GM18520 (cell line): ENCODE data around the gene ATXN2.
A peak's percentile ranks its signal among the peaks of the same experiment; 100 is the strongest.

Source experiments
- ATAC-seq: cut with Tn5 transposase; IDR thresholded peaks from one replicate; pipeline ENCODE4 v1.9.1; 2021; ENCODE audit not compliant: unreplicated experiment

Gene ATXN2

DNA sequence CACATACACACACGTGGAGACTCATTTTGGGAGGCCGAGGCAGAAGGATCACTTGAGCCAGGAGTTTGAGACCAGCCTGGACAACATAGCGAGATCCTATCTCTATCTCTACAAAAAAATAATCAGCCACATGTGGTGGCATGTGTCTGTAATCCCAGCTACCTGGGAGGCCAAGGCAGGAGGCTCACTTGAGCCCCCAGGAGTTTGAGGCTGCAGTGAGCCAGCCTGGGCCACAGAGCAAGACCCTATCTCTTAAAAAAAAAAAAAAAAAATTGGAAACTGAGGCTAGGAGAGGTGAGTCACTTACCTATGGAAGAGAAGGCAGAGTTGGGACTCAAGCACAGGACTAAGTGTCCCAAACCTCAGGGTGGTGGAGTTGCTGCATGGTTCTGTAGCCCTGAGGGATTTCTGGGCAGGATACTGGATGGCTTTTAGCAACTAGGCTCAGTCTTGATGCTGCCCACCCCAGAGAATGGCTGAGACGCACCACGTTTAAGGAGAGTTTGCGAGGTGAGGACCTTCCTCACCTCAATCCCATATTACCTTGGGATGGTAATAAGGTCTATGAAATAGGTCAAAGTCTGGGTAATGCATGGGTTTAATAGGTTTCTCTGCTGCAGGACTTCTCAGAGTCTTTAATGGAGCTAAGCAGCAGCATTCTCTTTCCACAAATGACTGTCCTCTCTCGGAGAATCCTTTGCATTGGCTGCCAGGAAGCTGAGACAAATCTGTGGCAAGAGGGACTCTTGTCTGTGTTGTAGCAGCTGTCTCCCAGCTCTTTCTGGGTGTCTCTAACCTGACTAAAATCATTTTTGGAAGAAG, 157.8 kb downstream of the ATXN2 start:
- ATAC-seq = no peak

GRCh38 chr12:111440631-111441030, 158.5 kb downstream of the ATXN2 start:
- no peak for ATAC-seq

- no peak for ATAC-seq
Measured at GRCh38 chr12:111440152-111440551, 159.0 kb downstream of the ATXN2 start.

DNA sequence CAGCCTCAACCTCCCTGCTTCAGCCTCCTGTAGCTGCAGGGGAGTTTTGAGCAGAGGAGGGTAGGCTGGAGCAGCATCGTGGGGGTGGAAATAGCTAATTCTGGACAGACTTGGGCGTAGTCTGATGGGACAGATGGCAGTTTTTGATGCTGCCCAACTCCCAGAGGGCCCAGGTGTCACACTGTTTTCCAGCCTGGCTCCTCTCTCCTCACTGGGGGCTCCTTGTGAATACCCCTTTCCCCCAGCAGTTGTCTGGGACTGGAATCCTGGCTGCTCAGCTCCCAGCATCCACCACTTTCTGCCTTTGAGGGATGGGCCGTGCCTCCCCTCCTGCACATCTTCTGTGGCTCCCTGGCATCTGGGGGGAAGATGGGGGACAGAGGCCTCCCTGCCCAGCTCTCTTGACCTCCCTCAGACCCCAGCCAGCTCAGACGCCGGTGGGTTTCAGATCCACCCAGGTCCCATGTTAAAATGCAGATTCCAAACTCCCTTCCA, 159.4 kb downstream of the ATXN2 start:
- no peak for ATAC-seq

- ATAC-seq = no peak
Measured at GRCh38 chr12:111438481-111438880, 160.6 kb downstream of the ATXN2 start.

DNA sequence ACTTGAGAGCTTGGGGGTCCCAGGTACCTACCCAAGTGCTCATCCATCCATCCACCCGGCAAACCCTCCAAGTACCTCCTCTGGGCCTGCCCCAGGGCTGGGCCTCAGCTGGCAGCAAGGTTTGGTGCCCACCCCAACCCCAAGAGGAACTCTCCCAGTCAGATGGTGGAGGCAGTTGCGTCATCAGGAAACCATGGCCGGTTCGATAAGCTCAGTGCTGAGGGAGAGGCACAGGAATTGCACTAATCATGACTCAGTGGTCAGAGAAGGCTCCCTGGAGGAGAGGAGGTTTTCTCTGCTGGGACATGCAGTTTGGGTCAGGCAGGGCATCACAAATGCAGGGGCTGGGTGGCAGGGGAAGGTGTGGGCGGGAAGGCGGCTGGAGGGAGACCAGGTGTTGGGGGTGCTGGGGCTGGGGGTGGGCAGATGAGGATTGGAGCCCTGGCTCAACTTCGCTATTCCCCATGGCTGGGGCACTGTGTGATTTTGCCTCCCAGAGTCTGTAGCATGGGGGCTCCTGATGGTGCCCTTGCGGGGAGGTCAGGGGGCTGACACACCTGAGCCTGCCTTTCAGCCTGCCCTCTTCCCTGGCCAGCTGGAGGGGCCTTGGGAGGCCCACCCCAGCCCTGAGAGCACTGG, 161.2 kb downstream of the ATXN2 start:
- no peak for ATAC-seq

DNA sequence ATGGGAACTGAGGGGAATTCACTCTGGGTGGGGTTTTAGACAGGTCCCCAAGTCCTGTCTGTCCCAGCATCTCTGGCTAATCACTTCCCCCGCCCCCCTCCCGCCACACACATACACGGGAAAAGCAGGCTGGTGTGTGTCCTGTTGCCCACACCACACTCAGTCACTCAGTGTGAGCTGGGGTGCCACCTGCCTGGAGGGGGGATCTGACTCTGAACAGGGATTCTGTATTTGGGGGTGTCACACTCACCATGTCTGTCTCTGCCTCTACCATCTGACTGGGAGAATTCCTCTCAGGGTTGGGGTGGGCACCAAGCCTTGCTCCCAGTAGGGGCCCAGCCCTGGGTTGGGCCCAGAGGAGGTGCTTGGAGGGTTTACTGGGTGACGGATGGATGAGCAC, 162.3 kb downstream of the ATXN2 start:
- no peak for ATAC-seq

GRCh38 chr12:111436266-111436665, 162.8 kb downstream of the ATXN2 start:
- ATAC-seq = no peak

DNA sequence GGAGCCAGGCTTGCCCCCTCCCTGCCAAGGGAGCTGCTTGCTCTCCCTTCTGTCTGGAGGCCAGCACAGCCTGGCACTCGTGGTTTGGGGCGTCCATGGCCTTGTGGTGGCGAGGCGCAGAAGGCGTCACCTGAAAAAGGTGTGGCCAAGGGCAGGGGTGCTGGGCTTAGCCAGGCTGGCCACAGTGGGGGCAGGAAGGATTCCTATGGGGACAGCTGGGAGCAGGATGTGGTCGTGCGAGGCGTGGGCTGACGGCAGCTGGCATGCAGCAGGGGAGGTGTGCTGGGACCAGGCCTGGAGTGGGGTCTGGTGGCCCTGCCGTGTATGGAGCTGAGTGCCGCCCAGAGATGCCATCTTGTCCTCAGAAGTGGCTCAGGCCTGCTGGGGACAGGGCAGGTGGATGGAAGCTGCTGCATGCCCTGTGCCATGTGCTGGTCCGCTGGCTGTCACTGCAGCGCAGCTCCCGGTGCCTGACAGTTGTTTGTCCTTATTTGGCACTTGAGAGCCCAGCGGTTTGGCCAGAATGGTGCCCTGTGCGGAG, 163.4 kb downstream of the ATXN2 start:
- no peak for ATAC-seq

GRCh38 chr12:111434680-111435338, 164.3 kb downstream of the ATXN2 start:
- peak; percentile 74 for ATAC-seq

GRCh38 chr12:111434049-111434448, 165.1 kb downstream of the ATXN2 start:
- no peak for ATAC-seq

DNA sequence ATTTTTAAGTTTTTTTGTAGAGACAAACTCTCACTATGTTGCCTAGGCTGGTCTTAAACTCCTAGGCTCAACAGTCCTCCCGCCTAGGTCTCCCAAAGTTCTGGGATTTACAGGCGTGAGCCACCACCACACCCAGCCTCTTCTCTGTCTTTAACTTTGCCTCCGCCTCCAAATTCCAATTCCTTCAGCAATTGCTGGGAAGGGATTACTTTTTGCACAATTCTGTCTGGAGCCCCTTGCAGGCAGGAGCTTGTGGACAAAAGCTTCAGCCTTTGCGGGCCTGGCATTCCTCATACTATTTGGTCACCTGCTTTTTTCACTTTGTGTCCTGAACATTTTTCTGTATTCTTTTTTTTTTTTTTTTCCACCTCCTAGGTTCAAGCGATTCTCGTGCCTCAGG, 167.3 kb downstream of the ATXN2 start:
- no peak for ATAC-seq

DNA sequence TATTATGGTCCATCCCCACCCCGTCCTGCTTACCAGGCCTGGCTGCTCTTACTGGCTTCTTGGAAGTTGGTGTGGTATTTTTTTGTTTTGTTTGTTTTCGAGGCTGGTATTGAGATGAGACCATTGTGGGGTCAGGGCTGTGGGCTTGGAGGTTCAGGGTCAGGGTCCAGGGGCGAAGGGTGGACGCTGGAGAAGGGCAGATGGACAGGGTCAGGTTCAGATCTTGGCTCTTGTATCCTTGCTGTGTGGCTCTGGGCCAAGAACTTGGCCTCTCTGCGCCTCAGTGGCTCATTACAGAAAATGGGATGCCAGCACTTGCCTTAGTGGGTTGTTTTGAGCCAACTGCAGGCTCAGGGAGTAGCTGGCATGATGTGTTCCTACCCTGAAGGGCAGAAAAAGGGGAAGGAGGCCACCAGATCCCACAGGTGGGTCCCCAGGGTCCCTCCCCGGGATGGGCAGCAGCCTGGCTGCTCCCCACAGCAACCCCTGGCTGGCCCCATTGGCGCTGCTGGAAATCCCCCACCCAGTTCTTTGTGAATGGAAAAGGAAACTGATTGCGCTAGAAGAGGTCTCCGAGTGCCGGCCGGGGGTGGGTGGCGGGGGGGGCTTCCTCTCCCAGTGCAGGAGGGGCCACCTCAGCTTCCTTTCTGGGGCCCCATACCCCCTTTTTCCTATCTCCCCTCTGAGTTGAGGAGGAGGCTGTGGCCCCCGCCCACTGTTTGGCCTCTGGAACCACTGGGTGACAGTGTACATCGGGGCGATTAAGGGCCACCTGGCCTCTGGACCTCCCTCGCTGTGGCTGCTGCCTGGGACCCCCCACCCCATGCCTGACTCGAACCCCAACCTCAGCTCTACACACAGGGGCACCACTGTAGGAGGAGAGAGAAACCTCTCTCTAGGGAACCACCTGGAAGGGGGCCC, 168.4 kb downstream of the ATXN2 start:
- ATAC-seq = no peak

DNA sequence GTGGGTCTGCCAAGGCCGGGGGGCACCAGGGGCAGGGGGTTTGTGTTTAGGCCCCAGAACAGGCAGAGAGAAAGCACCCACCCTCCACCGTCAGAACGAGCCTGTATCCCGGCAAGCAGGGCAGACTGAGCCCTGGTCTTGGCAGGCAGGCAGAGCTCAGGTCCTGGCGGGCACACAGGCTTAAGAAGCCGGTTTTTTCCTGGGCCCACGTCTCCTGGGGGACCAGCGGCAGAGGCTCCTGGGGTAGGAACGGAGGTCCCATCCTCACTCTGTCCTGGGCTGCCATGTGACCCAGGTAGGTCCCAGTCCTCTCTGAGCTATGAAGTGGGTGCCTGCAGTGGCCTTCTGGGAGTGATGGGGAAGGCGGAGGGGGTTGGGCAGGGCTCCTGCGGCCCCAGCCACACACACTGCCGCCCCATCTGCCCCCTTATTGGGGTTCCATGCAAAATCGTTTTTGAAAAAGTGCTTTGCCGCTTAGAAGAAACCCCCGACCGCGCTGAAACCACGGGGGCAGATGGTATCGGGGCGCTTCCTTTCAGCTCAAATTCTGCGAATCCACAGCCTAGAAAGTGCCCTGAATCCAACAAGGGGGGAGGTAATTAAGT, 169.2 kb downstream of the ATXN2 start:
- ATAC-seq = no peak

GRCh38 chr12:111428728-111429175, 170.4 kb downstream of the ATXN2 start:
- no peak for ATAC-seq

- no peak for ATAC-seq
Measured at GRCh38 chr12:111428081-111428727, 170.9 kb downstream of the ATXN2 start.

DNA sequence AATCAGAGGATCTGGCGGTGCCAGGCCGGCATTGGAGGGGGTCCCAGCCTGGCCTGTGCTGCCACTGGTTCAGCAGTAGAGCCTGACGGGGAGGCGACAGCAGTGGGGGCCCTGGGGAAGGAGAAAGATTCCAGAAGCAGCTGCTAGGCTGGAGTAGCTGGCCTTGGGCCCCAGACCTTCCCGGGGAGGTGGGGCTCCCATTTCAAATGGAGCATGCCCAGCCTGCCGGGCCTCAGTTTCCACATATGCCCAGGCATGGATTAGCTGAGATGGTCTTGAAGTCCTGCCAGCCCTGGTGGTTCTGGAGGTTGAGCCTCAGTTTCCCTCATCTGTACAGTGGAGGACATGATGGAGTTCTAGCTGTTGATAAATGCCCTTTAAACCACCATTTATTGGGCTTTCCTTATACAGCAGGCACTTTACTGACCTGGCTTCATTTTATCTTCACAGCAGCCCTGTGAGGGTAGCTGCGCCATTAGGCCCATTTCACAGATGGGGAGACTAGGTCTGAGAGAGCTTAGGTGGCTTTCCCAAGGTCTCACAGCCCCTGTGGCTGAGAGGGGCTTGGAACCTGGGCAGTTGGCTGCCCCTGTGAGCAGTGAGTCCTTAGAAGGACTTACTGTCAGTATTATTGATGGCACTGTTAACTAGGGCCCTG, 171.6 kb downstream of the ATXN2 start:
- ATAC-seq = no peak

- ATAC-seq = no peak
Measured at GRCh38 chr12:111426344-111427185, 172.6 kb downstream of the ATXN2 start.
